Activated CD4-positive, CD25-positive, alpha-beta regulatory T cell treated with anti-CD3 and anti-CD28 coated beads, Interleukin-2, amount 50 U/mL, for 24 hours (primary cell): Measurements from ENCODE around the gene KIF11.
A peak's percentile ranks its signal among the peaks of the same experiment; 100 is the strongest.

Experiments
- ATAC-seq, 2 donors: fragments of 150-1000 bp; cut with Tn5 transposase; one replicate each; pipeline ENCODE4 v1.10.0; 2021; ENCODE audit warnings: mild to moderate bottlenecking in 1 of 2, moderate library complexity in 1 of 2

Gene KIF11

DNA sequence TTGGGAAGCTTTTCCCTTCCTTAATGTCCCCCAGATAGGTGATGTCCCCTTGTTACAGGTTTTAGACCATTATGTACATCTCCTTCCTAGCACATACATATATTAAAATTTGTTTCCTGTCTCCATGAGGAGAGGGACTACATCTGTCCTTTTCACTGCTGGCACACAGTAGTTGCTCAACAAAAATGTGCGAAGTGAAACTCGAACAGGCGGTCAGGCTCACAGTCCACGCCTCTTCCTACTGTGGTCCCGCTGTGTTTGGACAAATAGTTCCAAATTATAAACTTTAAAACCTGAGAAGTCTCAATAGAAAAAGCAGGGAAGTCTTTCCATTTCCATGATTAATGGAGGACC lies 95.6 kb downstream of the KIF11 start:
- no peak for ATAC-seq

- peak; percentile 5 to 9 for ATAC-seq
Observed at GRCh38 chr10:92688927-92689662, 96.2 kb downstream of the KIF11 start.

GRCh38 chr10:92689663-92690210 lies 96.8 kb downstream of the KIF11 start, which contains the start of gene HHEX:
Gene HHEX, plus strand, starts transcription at chr10:92689955. Its CDS starts 32 bp downstream, at chr10:92689987.
- ATAC-seq: peak; percentile 64 to 70

DNA sequence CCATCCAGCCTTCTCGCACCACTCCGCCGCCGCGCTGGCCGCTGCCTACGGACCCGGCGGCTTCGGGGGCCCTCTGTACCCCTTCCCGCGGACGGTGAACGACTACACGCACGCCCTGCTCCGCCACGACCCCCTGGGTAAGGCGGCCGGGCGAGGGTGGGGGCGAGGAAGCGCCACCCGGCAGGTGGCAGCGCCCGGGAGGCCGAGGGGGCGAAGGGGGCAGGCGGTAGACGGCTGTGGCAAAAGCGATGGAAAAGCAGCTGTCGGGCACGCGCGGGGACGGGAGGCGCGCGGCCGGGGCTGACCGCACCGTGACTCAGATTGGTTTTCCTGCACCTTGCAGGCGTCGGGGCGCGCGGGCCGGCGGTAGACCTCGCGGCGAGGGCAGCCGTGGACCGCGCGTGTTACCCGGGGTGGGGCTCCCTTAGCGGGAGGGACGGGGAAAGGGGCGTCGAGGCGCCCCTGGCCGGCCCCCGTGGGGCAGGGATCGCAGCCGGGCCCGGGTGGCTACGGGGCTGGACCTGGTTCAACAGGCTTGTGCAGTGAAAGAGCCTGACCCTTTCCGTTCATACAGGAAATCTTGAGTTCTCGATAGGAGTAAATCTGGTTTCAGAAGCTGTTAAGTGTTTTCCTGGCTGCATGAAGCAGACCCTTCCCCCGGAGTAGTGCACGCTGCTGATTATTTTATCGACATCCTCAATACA lies 97.4 kb downstream of the KIF11 start:
- ATAC-seq: peak; percentile 50 to 62

DNA sequence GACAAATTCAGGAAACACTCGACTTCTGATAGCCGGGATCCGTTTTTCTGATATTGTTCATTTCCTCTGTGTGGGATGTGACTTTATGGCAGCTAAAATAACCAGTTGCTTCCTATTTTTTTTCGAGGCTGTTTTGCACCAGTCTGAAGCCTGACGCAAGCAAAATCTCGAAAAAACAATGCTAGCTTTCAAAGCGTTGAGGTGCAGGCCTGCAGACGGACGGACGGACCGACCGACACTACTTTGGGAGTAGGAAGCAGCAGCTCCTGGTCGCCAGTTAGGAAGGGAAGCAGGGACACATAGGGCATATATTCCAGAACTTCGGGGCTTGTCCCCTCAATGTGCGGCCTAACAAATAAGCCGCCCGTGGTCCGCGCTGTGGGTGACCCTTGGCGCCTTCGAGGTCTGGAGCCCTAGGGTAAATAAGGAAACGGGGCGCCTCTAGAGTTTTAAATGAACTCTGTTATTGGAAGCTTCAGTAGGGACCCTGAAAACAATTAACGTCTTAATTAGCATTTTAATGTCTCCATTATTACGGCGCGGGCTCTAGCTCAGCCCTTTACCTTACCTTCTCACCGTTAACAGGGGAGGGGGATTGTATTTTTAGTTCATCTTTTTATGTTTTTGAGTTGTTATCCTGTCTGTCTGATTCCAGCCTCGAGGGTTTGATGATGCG lies 98.1 kb downstream of the KIF11 start:
- no peak for ATAC-seq

DNA sequence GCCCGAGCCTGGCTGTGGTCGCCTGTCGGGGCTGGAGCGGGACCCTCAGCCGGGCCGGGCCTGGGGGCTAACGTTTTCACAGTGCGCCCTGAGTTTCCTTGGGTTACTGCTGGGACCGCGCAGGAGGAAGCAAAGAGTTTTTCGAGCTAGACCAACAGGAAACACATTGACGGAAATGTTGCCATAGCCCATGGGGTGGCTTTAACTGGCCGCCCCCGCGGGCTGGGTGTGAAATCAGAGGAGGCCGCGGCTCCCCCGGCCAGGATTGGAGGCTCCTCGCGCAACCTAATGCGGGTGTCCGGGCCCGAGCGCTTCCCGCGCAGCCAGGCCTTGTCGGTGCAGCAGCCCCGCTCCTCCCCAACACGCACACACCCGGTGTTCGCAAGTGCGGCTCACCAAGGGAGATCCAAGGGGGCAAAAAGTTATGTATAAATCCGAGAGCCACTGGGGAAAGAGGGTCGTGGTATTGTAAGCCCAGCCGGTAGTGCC lies 98.7 kb downstream of the KIF11 start:
- no peak for ATAC-seq

GRCh38 chr10:92692080-92692671 lies 99.2 kb downstream of the KIF11 start:
- no peak for ATAC-seq

DNA sequence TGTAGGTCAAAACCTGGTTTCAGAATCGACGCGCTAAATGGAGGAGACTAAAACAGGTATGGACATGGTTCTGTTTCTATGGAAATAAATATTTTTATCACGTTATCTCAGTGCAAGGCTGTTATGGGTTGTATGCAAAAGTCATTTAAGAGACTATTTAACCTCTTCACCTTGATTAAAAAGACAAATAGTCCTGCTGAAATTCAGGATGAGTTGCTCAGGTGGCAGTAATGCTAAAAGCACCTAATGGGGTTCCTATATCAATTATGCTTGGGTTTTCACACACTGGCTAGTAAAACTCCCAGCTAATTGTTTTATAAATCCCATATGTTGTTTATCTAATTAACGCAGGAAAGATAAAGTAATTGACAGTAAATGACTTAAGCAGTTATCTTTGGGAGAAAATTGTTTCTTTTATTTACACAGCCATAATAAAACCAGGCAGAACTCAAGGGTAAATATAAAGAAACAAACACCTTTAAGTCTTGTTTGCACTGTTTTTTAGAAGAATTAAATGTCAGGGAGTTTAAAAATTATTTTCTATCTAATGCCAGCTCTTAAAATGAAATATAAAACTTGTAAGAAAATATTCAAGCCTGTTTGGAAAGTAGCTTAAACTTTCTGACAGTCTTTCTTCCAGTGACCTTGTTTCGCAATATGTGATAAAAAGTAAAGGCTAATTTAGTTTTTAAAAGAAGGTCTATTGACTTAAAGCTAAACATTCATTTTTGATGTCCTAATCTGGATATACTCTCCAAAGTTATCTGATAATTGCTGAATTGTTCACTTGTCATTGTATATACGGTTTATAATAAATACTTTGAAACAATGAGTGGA lies 100.0 kb downstream of the KIF11 start:
- ATAC-seq: no peak

DNA sequence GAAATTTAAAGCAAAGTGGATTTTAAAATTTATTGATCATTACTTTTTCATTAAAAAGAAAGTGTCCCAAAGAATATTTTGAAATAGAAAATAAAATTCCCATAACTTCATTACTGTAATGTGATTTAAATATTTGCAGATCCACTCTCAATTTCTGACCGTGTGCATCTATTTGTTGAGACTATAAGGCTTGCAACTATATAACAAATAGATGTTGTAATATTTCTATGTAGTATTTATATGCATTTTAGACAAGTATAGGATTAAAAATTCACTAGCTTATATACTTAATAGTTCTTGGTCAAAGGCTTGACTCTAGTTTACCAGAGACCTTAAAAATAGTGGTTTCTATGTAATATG lies 100.6 kb downstream of the KIF11 start:
- no peak for ATAC-seq

GRCh38 chr10:92695679-92696605 lies 103.0 kb downstream of the KIF11 start:
- no peak for ATAC-seq

DNA sequence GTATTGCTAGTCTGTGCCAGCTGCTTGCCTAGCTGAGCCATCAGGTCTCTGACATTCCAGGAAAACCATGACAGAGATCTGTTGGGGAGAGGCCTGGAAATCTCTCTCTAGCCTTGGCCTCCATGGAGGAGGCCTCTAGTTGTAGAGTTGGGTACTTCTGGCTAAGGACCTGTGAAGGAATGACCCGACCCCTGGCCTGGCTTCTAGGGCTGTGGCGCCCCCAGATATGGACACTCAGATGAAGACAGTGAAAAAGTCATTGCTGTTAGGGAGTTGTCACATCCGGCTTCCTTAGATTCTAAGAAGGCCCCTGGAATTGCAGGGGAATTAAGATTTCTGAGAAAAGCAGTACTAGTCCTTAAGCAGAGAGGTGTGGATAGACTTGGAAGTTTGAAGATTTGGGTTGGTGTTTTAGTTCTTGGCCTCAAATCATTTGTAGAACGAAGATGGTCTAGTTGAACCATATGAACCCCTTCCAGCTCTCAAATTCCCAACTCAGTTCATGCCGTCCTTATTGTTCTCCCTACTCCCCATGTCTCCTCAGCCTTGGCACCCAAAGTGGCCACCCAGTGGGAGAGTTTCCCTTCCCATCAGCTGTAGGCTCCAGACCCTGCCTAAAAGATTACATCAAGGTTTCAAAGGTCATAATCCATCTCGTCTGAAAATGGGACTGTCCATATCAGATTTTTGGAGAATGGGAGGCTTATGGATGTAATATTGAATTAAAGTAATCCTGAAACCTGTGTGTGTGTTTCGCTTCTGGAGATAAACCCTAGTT lies 103.9 kb downstream of the KIF11 start:
- no peak for ATAC-seq

DNA sequence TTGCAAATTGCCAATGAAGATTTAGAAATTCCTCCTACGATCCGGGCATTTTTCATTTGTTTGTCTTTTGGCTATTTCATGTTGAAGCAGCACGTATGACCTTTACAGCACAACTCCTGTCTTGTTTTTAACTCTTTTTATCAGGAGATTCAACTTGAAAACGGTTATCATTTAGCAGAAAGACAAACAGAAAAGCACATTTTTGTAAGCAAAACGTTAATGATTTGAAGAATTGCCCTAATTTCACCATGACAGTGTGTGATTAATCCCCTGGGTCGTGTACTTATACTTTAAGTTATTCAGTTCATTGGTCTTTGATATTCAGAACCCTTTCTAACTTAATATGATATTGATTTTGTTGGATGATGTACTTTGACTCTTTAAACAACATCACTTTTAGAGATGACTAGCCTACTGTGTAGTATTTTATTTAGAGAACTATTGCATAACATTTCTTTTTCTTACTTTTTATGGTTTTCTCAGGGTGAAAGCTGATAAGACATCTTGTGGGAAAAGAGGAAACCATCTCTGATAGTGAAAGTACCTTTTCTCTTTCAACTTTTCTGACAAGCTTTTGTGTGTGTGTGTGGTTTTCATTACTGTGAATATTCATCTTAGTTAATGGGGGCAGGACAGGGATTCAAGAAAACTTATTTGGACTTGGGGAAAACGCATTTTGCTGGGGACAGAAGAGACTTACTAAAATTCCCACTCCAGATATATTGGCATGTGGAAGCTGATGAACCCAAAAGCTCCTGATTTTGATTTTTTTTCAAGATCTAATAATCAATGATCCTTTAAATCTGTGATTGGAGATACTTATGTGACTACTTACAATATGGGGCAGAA lies 105.0 kb downstream of the KIF11 start:
- no peak for ATAC-seq

DNA sequence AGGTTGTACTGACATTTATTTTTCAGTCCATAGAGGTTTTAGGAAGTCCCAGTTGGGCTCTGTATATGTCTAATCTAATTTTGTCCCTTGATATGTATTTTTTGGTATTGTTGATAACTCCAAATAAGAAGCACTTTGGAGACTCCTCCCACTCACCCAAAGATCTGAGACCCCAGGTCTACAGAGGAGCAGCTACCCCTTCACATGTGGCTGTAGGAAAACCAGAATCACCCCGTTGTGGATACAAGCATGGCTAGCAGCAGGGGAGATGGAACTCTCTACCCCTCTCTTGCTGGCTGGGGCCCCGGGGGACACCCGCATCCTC lies 106.2 kb downstream of the KIF11 start:
- ATAC-seq: peak in 1 of 2 donors; percentile 43

DNA sequence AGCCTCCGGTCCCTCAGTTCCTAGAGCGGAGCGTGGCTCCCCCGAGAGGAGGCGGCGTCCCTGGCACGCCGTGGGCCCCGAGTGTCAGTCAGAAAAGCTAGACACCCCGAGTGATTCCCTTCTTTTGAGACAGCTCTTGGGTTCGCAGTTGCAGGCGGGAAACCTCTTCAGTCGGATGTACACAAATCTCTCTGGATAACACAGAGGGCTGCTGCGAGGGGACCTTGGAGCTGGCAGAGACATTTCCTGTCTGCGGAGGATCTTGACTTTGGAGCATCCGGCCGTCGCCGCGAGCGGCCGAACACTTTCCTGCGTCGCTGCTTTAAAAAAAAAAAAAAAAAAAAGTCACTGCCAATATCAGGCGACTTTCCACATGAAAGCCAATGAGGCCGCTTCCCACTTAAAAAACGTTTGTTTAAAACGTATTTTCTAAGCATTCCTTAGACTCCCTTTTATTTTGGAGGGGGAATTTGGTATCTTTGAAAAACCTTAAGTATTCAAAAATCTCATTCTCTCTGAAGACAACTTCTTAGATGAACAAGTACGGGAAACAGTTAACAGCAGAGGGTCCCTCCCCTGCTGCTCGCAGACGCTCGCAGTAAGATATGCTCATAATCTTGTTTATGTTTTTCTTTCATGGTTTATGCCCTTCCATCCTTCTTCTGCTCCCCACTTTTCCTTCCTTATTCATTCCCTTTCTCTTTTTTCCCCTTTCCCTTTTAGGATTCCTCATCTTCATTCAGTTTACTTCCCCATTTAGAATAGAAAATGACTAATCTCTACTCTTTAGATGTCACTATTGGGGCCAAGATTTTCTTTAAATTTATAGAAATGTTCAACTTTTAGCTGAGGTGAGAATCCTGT lies 106.8 kb downstream of the KIF11 start:
- ATAC-seq: peak in 1 of 2 donors; percentile 53

DNA sequence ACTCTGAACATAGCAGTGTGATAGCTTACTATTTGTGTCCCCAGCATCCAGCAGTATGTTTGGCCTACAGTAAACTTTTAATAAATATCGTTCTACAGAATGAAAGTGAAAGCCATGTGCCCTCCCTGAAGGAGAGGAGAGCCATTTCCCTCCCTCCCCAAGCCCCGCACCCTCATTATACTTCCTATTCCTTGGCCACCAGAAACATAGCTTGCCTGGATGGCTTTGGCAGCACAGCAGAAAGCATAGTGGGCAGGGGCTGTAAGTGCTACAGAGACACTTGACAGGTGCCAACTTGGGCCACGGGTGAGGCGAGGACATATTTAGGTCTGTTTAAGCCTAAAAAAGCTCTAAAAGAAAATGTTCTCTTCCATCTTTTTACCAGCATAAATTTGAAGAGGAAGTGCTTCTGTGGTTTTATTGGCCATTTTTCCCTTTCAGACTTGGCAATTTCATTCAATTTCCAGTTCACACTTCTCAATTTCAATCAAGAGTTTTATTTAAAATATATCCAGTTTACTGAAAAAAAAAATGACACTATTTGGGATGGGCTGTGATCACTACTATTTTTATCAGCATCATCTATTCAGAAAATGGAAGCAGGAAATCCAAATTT lies 109.5 kb downstream of the KIF11 start:
- ATAC-seq: no peak
